HG02571 (cell line): Measurements from ENCODE around the gene TECR.

ENCODE experiments used
- ATAC-seq: cut with Tn5 transposase; IDR thresholded peaks from one replicate; pipeline ENCODE4 v1.9.1; 2021; ENCODE audit warnings: mild to moderate bottlenecking, moderate library complexity; ENCODE audit not compliant: unreplicated experiment

TECR gene

DNA sequence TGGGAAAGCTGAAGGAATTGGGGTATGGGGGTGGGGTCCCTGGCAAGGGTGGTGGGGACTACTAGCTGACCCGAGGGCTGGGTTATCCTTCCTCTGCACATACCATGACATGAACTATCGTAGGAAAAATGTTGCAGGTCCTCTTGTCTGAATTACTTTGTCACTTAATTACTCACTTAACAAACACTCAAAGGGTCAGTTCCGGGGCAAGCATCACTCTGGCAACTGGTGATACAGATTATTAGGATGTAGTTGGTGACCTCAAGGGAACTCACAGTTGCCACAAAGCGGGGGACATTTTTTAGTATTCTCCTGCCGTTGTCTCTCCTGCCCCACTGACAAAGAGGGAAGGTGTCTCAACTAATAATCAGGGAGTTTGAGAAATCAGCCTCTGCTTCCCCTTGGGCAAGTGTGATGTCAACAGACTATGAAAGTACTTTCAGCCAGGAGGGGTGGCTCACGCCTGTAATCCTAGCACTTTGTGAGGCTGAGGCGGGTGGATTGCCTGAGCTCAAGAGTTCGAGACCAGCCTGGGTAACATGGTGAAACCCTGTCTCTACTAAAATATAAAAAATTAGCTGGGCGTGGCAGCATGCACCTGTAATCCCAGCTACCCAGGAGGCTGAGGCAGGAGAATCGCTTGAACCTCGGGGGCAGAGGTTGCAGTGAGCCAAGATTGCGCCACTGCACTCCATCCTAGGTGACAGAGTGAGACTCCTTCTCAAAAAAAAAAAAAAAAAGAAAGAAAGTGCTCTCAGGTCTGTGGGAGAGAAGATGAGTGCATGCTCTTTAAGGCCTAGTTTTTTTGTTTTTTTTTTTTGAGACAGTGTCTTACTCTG is 21.5 kb upstream of the TECR start:
- no peak for ATAC-seq

DNA sequence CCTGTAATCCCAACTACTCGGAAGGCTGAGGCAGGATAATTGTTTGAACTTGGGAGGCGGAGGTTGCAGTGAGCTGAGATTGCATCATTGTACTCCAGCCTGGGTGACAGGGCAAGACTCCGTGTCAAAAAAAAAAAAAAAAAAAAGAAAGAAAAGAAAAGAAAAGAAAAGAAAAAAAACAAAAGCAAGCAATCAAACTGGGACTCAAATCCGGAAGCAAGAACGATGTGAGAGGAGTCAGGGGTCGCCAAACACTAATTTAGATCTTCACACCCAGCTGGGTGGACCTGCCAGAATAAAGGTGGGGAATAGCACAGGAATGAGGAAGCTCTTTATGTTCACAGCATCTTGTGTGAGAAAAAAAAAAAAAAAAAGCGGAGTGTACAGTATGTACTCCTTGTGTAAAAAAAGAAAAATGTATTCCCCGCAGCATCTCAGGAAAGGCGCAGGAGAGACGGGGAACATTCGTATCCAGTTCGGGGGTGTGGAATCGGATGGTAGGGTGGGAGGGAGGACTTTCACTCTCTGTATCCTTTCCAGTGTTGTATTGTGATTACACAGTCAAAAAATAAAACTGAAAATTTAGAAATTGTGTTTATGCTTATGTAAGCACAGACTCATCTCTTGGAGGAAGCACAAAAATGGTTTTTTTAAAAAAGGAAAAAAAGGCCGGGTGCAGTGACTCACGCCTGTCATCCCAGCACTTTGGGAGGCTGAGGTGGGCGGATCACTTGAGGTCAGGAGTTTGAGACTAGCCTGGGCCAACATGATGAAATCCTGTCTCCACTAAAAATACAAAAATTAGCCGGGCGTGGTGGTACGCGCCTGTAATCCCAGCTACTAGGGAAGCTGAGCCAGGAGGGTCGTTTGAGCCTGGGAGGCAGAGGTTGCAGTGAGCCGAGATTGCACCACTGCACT is 18.8 kb upstream of the TECR start:
- no peak for ATAC-seq

GRCh38 chr19:14511229-14511593 is 18.2 kb upstream of the TECR start:
- ATAC-seq = no peak

DNA sequence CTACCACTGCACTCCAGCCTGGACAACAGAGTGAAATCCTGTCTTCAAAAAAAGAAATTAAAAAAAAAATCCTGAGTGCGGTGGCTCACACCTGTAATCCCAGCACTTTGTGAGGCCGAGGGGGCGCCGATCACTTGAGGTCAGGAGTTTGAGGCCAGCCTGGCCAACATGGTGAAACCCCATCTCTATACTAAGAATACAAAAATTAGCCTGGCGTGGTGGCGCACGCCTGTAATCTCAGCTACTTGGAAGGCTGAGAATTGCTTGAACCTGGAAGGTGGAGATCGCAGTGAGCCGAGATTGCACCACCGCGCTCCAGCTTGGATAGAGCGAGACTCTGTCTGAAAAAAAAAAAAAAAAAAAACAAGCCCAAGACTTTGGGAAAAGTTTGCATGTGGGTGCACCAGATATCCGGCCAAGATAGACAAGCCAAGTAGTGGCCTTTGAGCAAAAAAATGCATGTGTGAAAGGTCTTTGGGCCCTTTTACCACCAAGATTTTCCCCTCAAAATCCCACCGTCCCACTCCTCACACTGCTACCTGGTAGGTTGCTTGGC is 16.9 kb upstream of the TECR start:
- no peak for ATAC-seq

DNA sequence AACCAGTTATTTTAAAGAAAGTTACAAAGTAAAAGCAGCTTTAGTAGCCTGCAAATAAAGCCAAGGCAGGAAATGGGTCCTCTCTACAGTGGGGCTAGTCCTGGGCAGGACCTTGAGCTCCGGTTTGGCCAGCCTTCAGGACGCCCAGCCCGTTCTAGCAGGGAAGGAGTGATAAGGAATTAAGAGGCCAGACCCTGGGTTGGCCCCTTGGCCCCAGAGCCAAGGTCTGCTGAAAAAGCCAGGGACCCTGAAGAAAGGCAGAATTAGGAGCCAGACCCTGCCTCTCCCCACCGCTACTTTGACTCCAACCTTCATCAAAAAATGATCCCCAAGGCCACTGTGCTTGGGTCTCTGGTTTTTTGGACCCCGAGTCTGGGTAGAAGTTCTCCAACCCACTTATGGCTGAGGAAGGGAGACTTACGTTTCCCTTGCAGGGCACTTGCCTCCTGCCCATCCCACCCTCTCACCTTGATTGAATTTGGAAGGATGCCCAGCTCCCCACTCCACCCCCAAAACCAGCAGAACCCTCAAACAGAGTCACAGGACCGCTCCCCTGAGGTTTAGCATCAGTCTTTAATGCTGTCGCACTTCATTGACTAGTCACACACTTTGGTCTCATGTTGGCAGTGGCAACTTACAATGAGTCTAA is 15.1 kb upstream of the TECR start:
- no peak for ATAC-seq

DNA sequence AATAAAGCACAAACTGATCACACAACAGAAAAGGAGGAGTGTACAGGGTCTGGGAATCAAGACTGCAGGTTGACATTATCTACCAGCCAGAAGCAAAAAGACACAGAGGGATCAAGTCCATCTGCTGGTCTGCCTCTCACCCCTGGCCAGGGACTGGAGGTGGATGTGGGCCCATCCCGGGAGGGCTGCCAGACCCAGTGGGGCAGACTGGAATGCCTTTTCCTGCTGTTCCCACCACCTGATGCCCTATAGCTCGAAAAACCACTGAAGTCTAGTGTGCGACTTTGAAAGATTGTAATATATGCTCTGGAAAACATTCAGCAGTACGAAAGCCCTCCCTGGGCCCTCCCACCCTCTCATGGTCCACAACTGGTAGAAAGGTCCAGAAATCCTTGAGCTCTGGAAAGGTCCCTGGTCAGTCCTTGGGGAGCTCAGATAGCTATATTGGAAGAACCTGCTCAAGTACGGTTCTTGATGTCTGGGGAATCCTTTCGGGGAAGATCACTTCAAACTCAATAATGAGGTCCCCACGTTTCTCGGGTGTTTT is 13.8 kb upstream of the TECR start:
- ATAC-seq = no peak

DNA sequence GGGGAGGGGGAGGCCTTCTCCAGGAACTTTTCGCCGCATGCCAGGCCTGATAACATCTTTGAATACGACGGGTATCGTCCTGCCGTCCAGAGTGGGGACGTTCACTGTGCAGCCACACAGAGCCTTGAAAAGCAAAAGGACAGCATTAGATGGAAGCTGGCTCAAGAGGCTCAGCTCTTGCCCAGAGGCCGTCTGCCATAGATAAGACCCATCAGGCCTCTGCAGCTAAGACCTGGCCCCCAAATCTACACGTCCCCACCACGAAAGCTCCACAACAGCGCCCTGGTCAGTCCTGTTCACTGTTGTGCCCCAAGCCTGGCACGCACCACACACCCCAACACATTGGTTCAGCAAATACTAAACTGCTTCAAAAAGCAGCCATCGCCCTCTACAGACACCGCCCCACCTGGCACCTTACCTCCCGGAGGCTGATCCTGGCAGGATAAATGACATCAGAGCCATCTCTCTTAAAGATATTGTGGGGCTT is 13.3 kb upstream of the TECR start:
- ATAC-seq = no peak

GRCh38 chr19:14516746-14517438 is 12.5 kb upstream of the TECR start:
- ATAC-seq = no peak

DNA sequence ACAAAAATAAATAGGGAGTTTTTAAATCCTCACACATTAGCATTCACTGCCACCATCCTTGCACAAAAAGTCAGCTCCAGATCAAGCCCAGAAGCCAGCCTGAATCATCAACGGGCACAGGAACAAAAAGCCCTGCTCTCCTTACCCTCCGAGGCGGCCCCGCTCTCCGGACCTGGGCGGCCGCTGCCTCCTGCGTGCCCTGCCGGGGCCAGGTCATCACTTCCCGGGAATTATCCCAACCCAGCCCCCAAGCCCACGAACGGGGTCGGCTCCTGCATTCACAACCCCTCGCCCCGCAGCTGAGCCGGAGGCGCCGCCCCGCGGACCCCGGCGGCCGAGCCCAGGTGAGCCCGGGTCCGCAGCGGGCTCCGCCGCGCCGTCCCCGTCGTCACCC is 12.0 kb upstream of the TECR start:
- ATAC-seq = no peak

DNA sequence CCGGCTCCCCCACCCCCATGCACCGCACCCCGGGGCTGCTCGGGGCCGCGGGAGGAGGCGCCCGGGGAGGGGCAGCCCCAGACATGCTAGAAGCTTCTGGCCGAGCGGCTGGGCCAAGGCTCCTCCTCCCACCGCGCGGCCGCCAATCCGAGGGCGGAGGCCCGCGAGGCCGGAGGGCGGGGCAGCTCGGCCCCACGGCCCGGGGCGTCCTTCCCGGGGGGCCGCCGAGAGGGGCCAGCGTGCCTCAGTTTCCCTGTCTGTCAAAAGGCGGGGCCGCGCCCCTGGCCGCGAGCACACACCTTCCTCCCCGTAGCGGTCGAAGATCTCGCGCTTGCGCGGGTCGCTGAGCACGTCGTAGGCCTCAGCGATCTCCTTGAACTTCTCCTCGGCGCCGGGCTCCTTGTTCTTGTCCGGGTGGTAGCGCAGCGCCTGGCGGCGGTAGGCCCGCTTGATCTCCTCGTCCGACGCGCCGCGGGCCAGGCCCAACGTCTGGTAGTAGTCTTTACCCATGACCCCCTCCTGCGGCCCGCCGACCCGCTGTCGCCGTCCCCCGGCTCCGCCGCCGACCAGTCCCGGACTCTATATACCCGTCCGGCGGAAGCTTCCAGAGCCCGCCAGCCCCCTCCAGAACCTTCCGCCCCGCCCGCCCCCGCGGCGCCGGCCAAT is 11.4 kb upstream of the TECR start, which contains the start of gene DNAJB1:
Gene DNAJB1, minus strand, starts transcription at position 558 of the 666 bp plus-strand sequence. Its CDS starts 48 bp downstream, at position 510.
- ATAC-seq = peak; percentile 58

DNA sequence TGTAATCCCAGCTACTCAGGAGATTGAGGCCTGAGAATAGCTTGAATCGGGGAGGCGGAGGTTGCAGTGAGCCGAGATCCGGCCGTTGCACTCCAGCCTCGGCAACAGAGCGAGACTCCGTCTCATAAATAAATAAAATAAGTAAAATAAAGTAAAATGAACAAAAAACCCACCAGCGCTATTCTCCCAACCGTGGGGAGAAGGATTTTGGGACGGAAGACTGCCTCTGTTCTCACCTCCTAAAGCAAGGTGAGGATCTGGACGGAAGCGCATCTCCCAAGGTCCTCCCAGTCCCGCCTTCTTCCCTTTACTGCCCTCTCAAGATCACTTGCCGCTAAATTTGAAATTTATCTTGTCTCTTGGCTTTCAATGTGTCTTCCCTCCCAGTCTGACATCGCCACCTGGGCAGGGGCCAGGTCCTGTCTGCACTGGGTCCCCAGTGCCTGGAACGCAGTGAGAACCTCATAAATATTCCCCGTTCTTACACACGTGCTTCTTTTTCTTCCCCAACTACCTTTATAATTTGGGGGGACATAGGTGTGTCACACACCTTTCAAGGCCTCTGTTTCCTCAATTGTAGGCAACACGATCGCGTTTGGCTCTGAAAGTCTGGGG is 10.0 kb upstream of the TECR start:
- ATAC-seq = no peak

DNA sequence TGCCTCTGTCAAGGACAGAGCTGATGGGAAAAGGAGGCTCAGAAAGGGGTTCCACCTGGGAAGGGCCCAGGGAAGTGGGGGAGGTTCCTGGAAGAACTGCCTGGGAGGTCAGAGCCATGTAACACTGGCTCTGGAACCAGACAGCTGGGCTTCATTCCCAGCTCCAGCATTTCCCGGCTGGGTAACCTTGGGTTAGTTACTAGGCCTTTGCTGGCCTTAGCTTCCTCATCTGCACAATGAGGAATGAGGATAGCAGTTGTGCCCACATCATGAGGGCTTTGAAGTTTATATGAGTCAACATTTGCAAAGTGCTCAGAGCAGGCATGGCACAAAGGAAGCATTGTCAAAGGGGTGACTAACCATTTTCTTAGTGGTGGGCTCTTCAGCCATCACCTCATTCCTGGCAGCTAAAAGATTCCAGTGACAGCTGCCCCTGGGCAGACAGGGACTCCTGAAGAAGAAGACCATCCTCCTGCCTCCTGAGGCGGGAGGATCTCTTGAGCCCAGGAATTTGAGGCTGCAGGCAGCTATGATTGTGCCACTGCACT is 9.5 kb upstream of the TECR start:
- ATAC-seq = no peak

DNA sequence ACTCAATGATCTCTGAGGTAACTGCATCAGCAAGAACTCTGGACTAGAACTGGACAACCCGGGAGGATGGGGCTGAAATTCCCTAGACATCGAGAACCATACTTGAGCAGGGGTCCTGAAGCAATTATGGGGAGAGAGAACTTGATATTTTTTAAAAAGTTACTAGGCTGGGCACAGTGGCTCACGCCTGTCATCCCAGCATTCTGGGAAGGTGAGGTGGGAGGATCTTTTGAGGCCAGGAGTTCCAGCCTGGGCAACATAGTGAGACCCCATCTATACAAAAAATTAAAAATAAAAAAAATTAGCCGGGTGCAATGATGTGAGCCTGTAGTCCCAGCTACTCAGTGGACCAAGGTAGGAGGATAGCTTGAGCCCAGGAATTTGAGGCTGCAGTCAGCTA is 8.9 kb upstream of the TECR start:
- no peak for ATAC-seq

- ATAC-seq = no peak
Observed at GRCh38 chr19:14525729-14526128, 3.7 kb upstream of the TECR start.

DNA sequence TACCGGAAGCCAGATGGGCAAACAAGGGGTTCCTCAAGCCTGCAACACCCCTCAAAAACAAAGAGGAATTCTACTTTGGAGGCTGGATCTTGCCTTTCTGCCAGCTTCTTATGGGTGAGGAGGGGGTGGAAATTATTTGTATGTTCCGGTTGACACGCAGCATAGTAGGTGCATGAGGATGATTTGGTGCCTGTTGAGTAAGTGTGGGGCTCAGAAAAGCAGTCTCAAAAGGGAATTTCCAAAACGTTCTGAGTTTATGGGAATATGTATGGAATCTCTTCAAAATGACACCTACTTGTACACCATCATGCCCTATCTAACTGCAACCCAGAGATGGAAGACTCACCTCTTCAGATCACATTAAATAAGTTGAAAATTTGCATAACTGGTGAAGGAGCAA is 3.0 kb upstream of the TECR start:
- ATAC-seq = no peak

DNA sequence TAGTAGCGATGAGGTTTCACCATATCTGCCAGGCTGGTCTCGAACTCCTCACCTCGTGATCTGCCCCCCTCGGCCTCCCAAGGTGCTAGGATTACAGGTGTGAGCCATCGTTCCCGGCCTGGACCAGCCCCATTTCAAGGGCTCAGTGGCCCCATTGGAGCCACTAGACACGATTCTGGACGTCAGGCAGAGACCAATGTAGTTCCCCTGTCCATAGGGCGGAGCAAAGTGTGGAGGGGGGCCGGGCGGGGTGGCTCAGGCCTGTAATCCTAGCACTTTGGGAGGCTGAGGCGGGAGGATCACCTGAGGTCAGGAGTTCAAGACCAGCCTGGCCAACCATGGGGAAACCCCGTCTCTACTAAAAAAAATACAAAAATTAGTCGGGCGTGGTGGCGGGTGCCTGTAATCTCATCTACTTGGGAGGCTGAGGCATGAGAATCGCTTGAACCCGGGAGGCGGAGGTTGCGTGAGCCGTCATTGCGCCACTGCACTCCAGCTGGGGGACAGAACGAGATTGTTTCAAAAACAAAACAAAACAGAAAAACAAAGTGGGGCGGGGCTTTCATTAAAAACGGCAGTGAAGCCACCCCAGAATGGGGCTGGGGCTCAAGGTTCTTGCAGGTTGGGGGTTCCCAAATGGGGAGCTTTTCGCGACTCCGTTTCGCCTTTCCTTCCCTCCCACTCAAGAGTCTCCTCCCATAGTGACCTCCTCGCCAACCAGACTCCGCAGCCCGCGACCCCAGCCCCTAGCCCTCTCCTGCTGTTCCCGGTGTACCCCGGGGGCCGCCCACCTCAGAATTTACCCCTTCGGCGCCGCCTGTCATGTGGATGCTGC is 758 bp upstream of the TECR start:
- no peak for ATAC-seq

GRCh38 chr19:14530005-14530348 is 583 bp downstream of the TECR start:
- ATAC-seq = no peak

- ATAC-seq = no peak
Observed at GRCh38 chr19:14530506-14530905, 1.1 kb downstream of the TECR start.
